Hepatocyte (in vitro differentiated cells): ENCODE results near the gene HSPA4.

Source experiments
- CTCF ChIP-seq: fragments of 200-600 bp; sonication (generic); IDR thresholded peaks from 2 replicates; pipeline ENCODE4 v1.5.1; 2016; ENCODE audit warnings: antibody characterized with exemption, mild to moderate bottlenecking; ENCODE audit not compliant: poor library complexity
- EZH2 ChIP-seq: fragments of 200-600 bp; sonication (generic); IDR thresholded peaks from 2 replicates; pipeline ENCODE4 v1.6.1; 2016; ENCODE audit warnings: antibody characterized with exemption, mild to moderate bottlenecking, borderline replicate concordance

DNA sequence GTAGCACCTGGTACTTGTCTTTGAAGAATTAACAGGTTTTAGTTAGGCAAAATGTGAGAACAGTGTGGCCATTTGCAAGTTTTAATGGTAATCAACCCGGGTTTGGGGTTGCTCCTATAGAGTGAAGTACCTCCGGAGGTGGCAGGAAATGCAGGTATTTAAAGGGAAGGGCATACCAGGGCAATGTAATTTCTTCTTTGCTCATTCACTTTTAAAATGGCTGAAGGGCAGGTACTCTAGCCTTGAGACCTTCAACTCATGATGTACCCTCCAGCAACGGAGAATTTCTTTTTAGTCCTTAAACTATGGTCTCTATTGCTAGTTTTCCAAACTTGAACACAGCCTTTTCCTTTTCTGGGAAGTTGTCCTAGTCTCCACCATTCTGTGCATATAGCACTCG, 1.3 kb upstream of the HSPA4 start:
- no peak for TF ChIP-seq CTCF
- TF ChIP-seq EZH2: no peak
